ENCODE data around the gene ADAMTS9.

The ADAMTS9 gene

DNA sequence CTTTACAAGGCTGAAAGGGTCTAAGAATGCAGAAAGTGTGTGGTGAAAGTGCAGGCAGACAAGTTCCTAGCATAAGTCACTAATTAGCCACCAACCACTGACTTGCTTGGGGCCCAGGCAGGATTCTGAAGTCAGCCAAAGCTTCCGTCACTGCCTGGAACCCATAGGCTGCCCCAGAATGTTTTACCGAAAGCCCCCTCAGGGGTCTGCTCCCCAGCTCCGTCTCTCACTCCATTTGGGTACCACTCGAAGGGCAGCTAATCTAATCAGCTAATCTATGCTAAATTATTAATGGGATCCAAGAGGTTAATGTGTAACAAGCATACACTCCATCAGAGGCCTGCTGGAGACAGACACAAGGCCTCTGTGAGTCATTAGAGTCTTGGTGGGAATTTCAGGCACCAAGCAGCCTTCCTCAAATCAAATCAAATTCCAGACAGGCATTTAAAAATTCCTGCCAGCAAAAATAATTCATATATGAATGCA is 13.2 kb downstream of the ADAMTS9 start:
- Histone ChIP-seq H3K9me3 (ENCODE audit: control insufficient read depth in 1 of 2, low read length in 2 of 2) (no peaks in the 10 kb centered on the region), H3K4me3 (ENCODE audit: low read depth in 1 of 2, low read length in 2 of 2) (no peak overlapping the region), H3K4me1 (ENCODE audit: control insufficient read depth in 1 of 2, insufficient read depth in 2 of 2, low read length in 2 of 2) (no peaks in the 10 kb centered on the region), H3K27me3 (ENCODE audit: control insufficient read depth in 1 of 2, insufficient read depth in 2 of 2, low read length in 2 of 2) (no peaks in the 10 kb centered on the region), H3K36me3 (ENCODE audit: control insufficient read depth in 1 of 2, insufficient read depth in 2 of 2, low read length in 2 of 2) (peaks cover 0 to 3% of the 10 kb centered on the region in 2 donors), H3K9ac (ENCODE audit: low read depth in 1 of 2, low read length in 2 of 2) (no peak overlapping the region), H3K27ac (ENCODE audit: low read depth, low read length) (no peak overlapping the region)

DNA sequence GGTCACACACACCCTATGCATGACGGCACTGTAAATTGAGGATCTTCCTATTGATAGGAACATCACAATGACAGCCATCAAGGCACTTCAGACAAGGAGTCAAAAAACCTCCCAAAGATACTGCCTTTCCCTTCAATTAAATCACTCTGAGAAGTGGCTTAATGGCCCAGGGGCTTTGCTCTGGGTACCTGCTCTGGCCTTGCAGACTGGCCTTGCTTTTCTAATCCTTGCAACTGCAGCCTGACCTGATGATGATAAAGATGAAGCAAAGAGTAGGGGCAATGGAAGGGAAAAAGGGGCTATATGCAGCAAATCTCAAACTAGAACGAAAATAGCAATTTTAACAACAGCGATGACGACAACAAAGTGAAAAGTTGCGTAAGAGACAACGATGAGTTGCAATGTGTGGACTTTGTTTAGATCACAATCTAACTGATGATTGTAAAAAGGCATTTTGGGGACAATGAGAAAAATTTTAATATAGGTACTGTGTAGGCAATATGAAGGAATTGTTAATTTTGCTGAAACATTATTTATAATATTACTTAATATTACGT is 14.6 kb downstream of the ADAMTS9 start:
- H3K27ac ChIP-seq (ENCODE audit: low read depth, low read length): no peak overlapping the region
- H3K4me1 ChIP-seq (ENCODE audit: control insufficient read depth in 1 of 2, insufficient read depth in 2 of 2, low read length in 2 of 2): no peaks in the 10 kb centered on the region
- H3K9me3 ChIP-seq (ENCODE audit: control insufficient read depth in 1 of 2, low read length in 2 of 2): no peaks in the 10 kb centered on the region
- no peaks in the 10 kb centered on the region for H3K27me3 ChIP-seq (ENCODE audit: control insufficient read depth in 1 of 2, insufficient read depth in 2 of 2, low read length in 2 of 2)
- no peak overlapping the region for H3K4me3 ChIP-seq (ENCODE audit: low read depth in 1 of 2, low read length in 2 of 2)
- H3K36me3 ChIP-seq (ENCODE audit: control insufficient read depth in 1 of 2, insufficient read depth in 2 of 2, low read length in 2 of 2): no peaks in the 10 kb centered on the region
- no peak overlapping the region for H3K9ac ChIP-seq (ENCODE audit: low read depth in 1 of 2, low read length in 2 of 2)

DNA sequence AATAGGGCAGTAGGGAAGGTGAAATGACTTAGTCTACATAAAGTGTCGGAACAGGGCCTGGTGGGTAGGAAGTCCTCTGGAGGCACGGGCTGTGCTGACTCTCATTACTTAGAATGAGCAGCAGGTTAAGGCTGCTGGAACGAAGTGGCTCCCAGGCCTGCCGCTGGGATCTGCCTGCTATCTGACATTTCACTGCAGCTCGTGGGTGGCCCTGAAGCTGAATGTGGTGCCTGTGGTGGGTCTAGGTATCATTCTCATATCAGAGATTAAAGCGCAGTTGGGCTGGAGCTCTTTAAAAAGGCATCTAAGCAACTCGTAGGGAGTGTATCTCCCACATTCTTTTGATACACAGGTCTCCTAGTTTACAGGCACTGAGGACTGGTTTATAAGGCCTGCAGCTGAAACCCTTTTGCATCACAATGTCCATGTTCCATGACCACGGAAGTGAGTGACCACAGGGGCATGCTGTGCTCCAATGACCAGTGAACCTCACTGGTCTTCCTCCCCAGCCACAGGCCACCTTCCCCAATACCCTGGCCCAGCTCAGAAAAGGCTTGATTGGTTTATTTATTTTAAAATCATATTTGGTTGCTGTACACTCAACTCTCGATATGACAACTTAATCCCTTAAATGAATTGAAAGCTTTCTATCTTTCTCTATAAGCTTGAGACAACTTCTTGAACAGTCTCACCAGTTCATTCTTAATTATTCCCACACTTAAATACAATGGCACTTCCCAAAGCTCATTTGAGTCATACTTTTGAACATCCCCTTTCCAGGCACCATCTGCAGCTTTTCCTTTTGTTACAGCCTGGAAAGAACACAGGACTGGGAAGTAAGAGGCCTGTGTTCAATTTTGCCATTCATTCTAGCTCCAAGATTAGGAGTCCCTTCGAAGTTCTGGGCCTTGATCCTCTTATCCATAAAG is 19.0 kb downstream of the ADAMTS9 start:
- peaks cover 0 to 5% of the 10 kb centered on the region in 2 donors for H3K4me1 ChIP-seq (ENCODE audit: control insufficient read depth in 1 of 2, insufficient read depth in 2 of 2, low read length in 2 of 2)

DNA sequence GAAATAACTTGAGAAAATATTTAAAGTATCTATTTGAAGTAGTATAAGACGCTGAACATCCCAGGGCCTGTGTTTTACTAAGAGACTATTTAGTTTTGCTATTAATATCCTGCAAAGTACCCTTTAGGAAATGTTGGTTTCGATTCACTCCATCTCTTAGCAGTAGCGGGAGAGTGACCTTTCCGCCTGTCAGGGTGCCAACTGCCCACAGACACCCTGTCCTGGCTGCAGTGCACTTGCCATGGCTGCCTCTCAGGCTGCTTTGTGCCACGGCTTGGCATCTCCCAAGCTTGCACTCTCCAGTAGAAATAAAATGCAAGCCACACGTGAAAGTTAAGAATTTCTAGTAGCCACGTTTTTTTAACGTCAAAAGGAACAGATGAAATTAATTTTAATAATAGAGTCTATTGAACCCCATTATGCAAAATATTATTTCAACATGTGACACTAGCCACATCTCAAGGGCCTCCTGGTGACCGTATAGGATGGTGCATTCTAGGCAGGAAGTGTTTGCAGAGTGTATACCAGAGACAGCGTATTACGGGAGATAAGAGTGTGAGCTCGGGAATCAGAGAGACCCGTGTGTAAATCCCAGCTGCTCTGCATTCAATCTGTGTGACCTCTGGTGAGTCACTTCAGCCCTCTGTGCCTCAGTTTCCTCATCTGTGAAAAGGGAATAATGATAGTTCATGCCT is 19.8 kb downstream of the ADAMTS9 start:
- H3K27ac ChIP-seq (ENCODE audit: low read depth, low read length): no peak overlapping the region
- peaks cover 0 to 5% of the 10 kb centered on the region in 2 donors for H3K4me1 ChIP-seq (ENCODE audit: control insufficient read depth in 1 of 2, insufficient read depth in 2 of 2, low read length in 2 of 2)
- no peak overlapping the region for H3K4me3 ChIP-seq (ENCODE audit: low read depth in 1 of 2, low read length in 2 of 2)

More for the DNA sequence above, 19.0 kb downstream of the ADAMTS9 start:
- no peaks in the 10 kb centered on the region for H3K27me3 ChIP-seq (ENCODE audit: control insufficient read depth in 1 of 2, insufficient read depth in 2 of 2, low read length in 2 of 2)
- H3K9ac ChIP-seq (ENCODE audit: low read depth in 1 of 2, low read length in 2 of 2): no peak overlapping the region
- no peak overlapping the region for H3K27ac ChIP-seq (ENCODE audit: low read depth, low read length)
- no peaks in the 10 kb centered on the region for H3K9me3 ChIP-seq (ENCODE audit: control insufficient read depth in 1 of 2, low read length in 2 of 2)
- H3K4me3 ChIP-seq (ENCODE audit: low read depth in 1 of 2, low read length in 2 of 2): no peak overlapping the region
- H3K36me3 ChIP-seq (ENCODE audit: control insufficient read depth in 1 of 2, insufficient read depth in 2 of 2, low read length in 2 of 2): no peaks in the 10 kb centered on the region

DNA sequence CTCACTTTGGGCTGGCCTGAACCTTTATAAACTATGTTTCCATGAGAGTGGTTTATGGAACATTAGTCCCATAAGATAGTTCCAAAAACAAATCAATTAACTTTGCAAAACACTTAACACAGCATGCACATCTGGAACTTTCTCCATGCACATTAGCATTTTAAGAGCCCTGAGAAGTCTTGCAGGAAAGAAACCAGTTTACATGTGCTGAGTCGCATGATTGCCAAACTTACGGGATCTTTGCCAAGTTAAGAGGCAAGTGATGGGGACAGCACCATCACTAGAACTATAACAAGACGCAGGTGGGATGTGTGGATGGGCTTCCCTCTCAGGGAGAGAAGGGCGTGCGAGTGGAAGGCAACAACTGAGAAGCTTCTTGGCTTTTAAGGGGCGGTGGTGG is 20.7 kb downstream of the ADAMTS9 start:
- no peak overlapping the region for H3K4me3 ChIP-seq (ENCODE audit: low read depth in 1 of 2, low read length in 2 of 2)
- H3K27ac ChIP-seq (ENCODE audit: low read depth, low read length): no peak overlapping the region
- peaks cover 0 to 5% of the 10 kb centered on the region in 2 donors for H3K4me1 ChIP-seq (ENCODE audit: control insufficient read depth in 1 of 2, insufficient read depth in 2 of 2, low read length in 2 of 2)
- no peak overlapping the region for H3K9ac ChIP-seq (ENCODE audit: low read depth in 1 of 2, low read length in 2 of 2)
- H3K9me3 ChIP-seq (ENCODE audit: control insufficient read depth in 1 of 2, low read length in 2 of 2): no peaks in the 10 kb centered on the region
- no peaks in the 10 kb centered on the region for H3K27me3 ChIP-seq (ENCODE audit: control insufficient read depth in 1 of 2, insufficient read depth in 2 of 2, low read length in 2 of 2)
- H3K36me3 ChIP-seq (ENCODE audit: control insufficient read depth in 1 of 2, insufficient read depth in 2 of 2, low read length in 2 of 2): no peaks in the 10 kb centered on the region

More for the DNA sequence above, 19.8 kb downstream of the ADAMTS9 start:
- Histone ChIP-seq H3K9ac (ENCODE audit: low read depth in 1 of 2, low read length in 2 of 2) (no peak overlapping the region), H3K9me3 (ENCODE audit: control insufficient read depth in 1 of 2, low read length in 2 of 2) (no peaks in the 10 kb centered on the region), H3K36me3 (ENCODE audit: control insufficient read depth in 1 of 2, insufficient read depth in 2 of 2, low read length in 2 of 2) (no peaks in the 10 kb centered on the region), H3K27me3 (ENCODE audit: control insufficient read depth in 1 of 2, insufficient read depth in 2 of 2, low read length in 2 of 2) (no peaks in the 10 kb centered on the region)

DNA sequence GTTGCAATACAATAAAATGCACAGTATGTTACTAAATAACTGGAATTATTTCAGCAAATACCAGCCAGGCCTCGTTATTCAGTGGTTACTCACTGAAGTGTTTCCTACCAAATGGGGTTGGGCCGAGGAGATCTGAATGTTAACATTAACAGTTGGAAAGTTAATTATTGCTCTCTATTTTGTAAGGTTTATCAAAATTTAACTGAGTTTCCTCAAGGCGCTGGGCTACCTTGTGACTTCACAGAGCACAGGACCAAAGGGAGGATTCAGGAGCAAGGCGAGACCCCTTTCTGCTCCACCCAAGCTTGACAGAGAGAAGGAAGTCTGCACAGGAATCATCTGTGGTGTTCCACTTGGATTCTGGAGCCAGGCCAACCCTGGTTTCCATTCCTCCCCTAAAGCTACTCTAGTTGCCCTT is 21.6 kb downstream of the ADAMTS9 start:
- Histone ChIP-seq H3K4me1 (ENCODE audit: control insufficient read depth in 1 of 2, insufficient read depth in 2 of 2, low read length in 2 of 2) (peaks cover 0 to 5% of the 10 kb centered on the region in 2 donors), H3K36me3 (ENCODE audit: control insufficient read depth in 1 of 2, insufficient read depth in 2 of 2, low read length in 2 of 2) (no peaks in the 10 kb centered on the region), H3K4me3 (ENCODE audit: low read depth in 1 of 2, low read length in 2 of 2) (no peak overlapping the region), H3K27ac (ENCODE audit: low read depth, low read length) (no peak overlapping the region), H3K9me3 (ENCODE audit: control insufficient read depth in 1 of 2, low read length in 2 of 2) (no peaks in the 10 kb centered on the region), H3K9ac (ENCODE audit: low read depth in 1 of 2, low read length in 2 of 2) (no peak overlapping the region), H3K27me3 (ENCODE audit: control insufficient read depth in 1 of 2, insufficient read depth in 2 of 2, low read length in 2 of 2) (no peaks in the 10 kb centered on the region)

DNA sequence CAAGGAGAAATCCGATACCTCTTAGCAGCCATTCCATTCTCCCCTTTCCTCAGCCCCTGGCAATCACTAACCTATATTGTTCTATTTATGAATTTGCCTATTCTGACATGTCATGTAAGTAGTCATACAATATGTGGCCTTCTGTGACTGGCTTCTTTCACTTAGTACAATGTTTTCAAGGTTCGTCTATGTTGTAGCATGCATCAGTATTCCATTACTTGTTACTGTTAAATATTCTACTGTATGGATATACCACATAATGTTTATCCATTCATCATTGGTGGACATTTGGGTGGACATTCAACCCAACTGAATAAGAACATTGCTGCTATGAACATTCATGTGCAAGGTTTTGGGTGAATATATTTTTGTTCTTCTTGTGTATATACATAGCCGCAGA is 23.4 kb downstream of the ADAMTS9 start:
- H3K4me1 ChIP-seq (ENCODE audit: control insufficient read depth in 1 of 2, insufficient read depth in 2 of 2, low read length in 2 of 2): peaks cover 0 to 5% of the 10 kb centered on the region in 2 donors
- H3K9me3 ChIP-seq (ENCODE audit: control insufficient read depth in 1 of 2, low read length in 2 of 2): no peaks in the 10 kb centered on the region
- H3K9ac ChIP-seq (ENCODE audit: low read depth in 1 of 2, low read length in 2 of 2): no peak overlapping the region
- H3K4me3 ChIP-seq (ENCODE audit: low read depth in 1 of 2, low read length in 2 of 2): no peak overlapping the region
- H3K36me3 ChIP-seq (ENCODE audit: control insufficient read depth in 1 of 2, insufficient read depth in 2 of 2, low read length in 2 of 2): no peaks in the 10 kb centered on the region
- H3K27ac ChIP-seq (ENCODE audit: low read depth, low read length): no peak overlapping the region
- H3K27me3 ChIP-seq (ENCODE audit: control insufficient read depth in 1 of 2, insufficient read depth in 2 of 2, low read length in 2 of 2): no peaks in the 10 kb centered on the region

DNA sequence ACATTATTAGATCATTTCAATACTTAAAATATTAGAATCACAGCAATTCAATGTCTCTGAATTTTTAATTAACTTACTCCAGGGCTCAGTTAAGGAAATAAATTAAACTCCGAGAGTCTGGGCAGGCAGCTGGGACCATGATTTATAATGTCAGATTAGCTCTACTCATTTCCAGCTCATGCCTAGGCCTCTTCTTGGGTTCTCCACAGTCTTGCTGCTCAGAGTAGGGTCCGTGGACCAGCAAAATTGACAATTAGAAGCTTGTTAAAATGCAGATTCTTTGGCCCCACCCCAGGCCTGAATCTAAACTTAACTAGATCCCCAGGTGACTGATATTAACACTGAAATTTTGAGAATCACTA is 28.2 kb downstream of the ADAMTS9 start:
- H3K27ac ChIP-seq (ENCODE audit: low read depth, low read length): no peak overlapping the region

DNA sequence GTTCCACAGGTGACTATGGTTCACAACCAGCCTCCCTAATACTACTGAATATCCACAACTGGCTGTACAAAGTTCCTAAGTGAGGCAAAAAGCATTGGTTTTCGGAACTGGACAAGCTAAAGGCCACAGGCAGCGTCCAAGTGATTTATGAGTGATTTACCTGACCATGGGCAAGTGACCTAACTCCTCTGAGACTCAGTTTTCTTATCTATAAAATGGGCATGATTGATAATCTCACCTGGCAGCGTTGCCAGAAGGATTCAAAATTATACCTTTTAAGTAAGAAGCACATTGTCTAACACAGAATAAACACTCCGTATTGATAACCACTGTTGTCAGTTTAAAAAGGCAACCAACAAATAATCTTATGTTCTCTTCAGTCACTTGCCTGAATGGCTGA is 29.8 kb downstream of the ADAMTS9 start:
- Histone ChIP-seq H3K9me3 (ENCODE audit: control insufficient read depth in 1 of 2, low read length in 2 of 2) (no peaks in the 10 kb centered on the region), H3K4me3 (ENCODE audit: low read depth in 1 of 2, low read length in 2 of 2) (no peak overlapping the region), H3K27me3 (ENCODE audit: control insufficient read depth in 1 of 2, insufficient read depth in 2 of 2, low read length in 2 of 2) (no peaks in the 10 kb centered on the region), H3K36me3 (ENCODE audit: control insufficient read depth in 1 of 2, insufficient read depth in 2 of 2, low read length in 2 of 2) (no peaks in the 10 kb centered on the region), H3K4me1 (ENCODE audit: control insufficient read depth in 1 of 2, insufficient read depth in 2 of 2, low read length in 2 of 2) (no peaks in the 10 kb centered on the region), H3K9ac (ENCODE audit: low read depth in 1 of 2, low read length in 2 of 2) (no peak overlapping the region), H3K27ac (ENCODE audit: low read depth, low read length) (no peak overlapping the region)

More for the DNA sequence above, 28.2 kb downstream of the ADAMTS9 start:
- Histone ChIP-seq H3K4me1 (ENCODE audit: control insufficient read depth in 1 of 2, insufficient read depth in 2 of 2, low read length in 2 of 2) (no peaks in the 10 kb centered on the region), H3K4me3 (ENCODE audit: low read depth in 1 of 2, low read length in 2 of 2) (no peak overlapping the region), H3K9me3 (ENCODE audit: control insufficient read depth in 1 of 2, low read length in 2 of 2) (no peaks in the 10 kb centered on the region), H3K36me3 (ENCODE audit: control insufficient read depth in 1 of 2, insufficient read depth in 2 of 2, low read length in 2 of 2) (no peaks in the 10 kb centered on the region), H3K9ac (ENCODE audit: low read depth in 1 of 2, low read length in 2 of 2) (no peak overlapping the region), H3K27me3 (ENCODE audit: control insufficient read depth in 1 of 2, insufficient read depth in 2 of 2, low read length in 2 of 2) (no peaks in the 10 kb centered on the region)

DNA sequence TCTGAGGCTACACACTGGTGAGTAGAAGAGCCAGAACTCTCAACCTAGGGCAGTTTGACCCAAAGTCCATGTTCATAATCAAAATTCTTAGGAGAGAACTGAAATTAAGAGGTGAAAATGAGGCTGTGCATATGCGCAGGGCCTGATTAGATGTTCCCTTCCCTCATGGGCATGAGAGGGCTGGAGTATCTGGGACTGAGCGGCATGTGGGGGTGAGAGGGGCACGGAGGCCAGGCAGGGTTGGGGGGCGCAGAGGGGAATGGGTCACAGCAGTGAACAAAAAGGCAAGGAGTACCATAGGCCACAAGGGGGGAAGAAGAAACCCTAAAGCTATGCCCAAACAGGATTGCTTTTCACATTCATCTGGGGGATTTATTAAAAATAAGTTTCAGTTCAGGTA is 31.3 kb downstream of the ADAMTS9 start:
- Histone ChIP-seq H3K9me3 (ENCODE audit: control insufficient read depth in 1 of 2, low read length in 2 of 2) (no peaks in the 10 kb centered on the region), H3K27me3 (ENCODE audit: control insufficient read depth in 1 of 2, insufficient read depth in 2 of 2, low read length in 2 of 2) (no peaks in the 10 kb centered on the region), H3K36me3 (ENCODE audit: control insufficient read depth in 1 of 2, insufficient read depth in 2 of 2, low read length in 2 of 2) (no peaks in the 10 kb centered on the region), H3K27ac (ENCODE audit: low read depth, low read length) (no peak overlapping the region), H3K4me1 (ENCODE audit: control insufficient read depth in 1 of 2, insufficient read depth in 2 of 2, low read length in 2 of 2) (no peaks in the 10 kb centered on the region), H3K4me3 (ENCODE audit: low read depth in 1 of 2, low read length in 2 of 2) (no peak overlapping the region), H3K9ac (ENCODE audit: low read depth in 1 of 2, low read length in 2 of 2) (no peak overlapping the region)

Measured in duodenal mucosa (tissue), 2 donors.